HepG2 (cell line): ENCODE results near the gene SLC22A31. TPM values are rescaled to one million over a fixed set of nuclear protein-coding genes. Genes with fewer than 3 reads are reported as not detected.

Source experiments
- CCAR2 ChIP-seq: fragments of 200-400 bp; formaldehyde crosslinking; optimal IDR thresholded peaks from 2 replicates; pipeline ENCODE3; 2018; ENCODE audit warnings: low read depth, mild to moderate bottlenecking, low read length, moderate library complexity
- EED ChIP-seq: sonication (generic); formaldehyde crosslinking; IDR thresholded peaks from 2 replicates; pipeline ENCODE4 v1.5.0; 2020; ENCODE audit warnings: mild to moderate bottlenecking, missing genetic modification reagents
- FOSL1 ChIP-seq: sonication (generic); formaldehyde crosslinking; IDR thresholded peaks from 2 replicates; pipeline ENCODE4 v1.9.0; 2021; ENCODE audit warnings: missing genetic modification reagents, borderline replicate concordance
- GZF1 ChIP-seq: sonication (generic); formaldehyde crosslinking; IDR thresholded peaks from 2 replicates; pipeline ENCODE4 v1.5.1; 2020; ENCODE audit warnings: mild to moderate bottlenecking, missing genetic modification reagents
- KLF11 ChIP-seq: IDR thresholded peaks from 2 replicates; pipeline ENCODE4 v1.6.1; 2016; ENCODE audit warnings: missing compliant biosample characterization
- MAFK ChIP-seq, 2 experiments: IDR thresholded peaks in 1 of 2; conservative IDR thresholded peaks in 1 of 2; 2 replicates each; pipeline ENCODE4 v1.6.1; 2011; ENCODE audit warnings: improper control_type of control experiment in 2 of 2, low read length in 2 of 2
- MLLT10 ChIP-seq: sonication (generic); formaldehyde crosslinking; IDR thresholded peaks from 2 replicates; pipeline ENCODE4 v1.4.0; 2020; ENCODE audit warnings: missing genetic modification reagents
- SCMH1 ChIP-seq: sonication (generic); formaldehyde crosslinking; IDR thresholded peaks from 2 replicates; pipeline ENCODE4 v1.9.0; 2021; ENCODE audit warnings: missing genetic modification reagents, mild to moderate bottlenecking, borderline replicate concordance
- TSC22D2 ChIP-seq: sonication (generic); formaldehyde crosslinking; IDR thresholded peaks from 2 replicates; pipeline ENCODE4 v1.5.1; 2020; ENCODE audit warnings: missing genetic modification reagents, mild to moderate bottlenecking, borderline replicate concordance
- ZBTB3 ChIP-seq: sonication (generic); formaldehyde crosslinking; IDR thresholded peaks from 2 replicates; pipeline ENCODE4 v1.4.0; 2020; ENCODE audit warnings: low read depth, mild to moderate bottlenecking, moderate library complexity, missing genetic modification reagents, borderline replicate concordance
- ZBTB46 ChIP-seq: sonication (generic); formaldehyde crosslinking; IDR thresholded peaks from 2 replicates; pipeline ENCODE4 v1.4.0; 2020; ENCODE audit warnings: mild to moderate bottlenecking, missing genetic modification reagents, borderline replicate concordance
- ZFP41 ChIP-seq: sonication (generic); formaldehyde crosslinking; IDR thresholded peaks from 2 replicates; pipeline ENCODE4 v1.4.0; 2020; ENCODE audit warnings: mild to moderate bottlenecking, missing genetic modification reagents, borderline replicate concordance
- ZKSCAN1 ChIP-seq: fragments of 150-350 bp; IDR thresholded peaks from 2 replicates; pipeline ENCODE4 v1.6.1; 2014; ENCODE audit warnings: low read length
- ZMYM4 ChIP-seq: sonication (generic); formaldehyde crosslinking; IDR thresholded peaks from 2 replicates; pipeline ENCODE4 v1.8.1; 2023; ENCODE audit warnings: mild to moderate bottlenecking, missing genetic modification reagents
- ZNF225 ChIP-seq: sonication (generic); formaldehyde crosslinking; IDR thresholded peaks from 2 replicates; pipeline ENCODE4 v1.4.0; 2020; ENCODE audit warnings: mild to moderate bottlenecking, missing genetic modification reagents
- ZNF280B ChIP-seq: sonication (generic); formaldehyde crosslinking; IDR thresholded peaks from 2 replicates; pipeline ENCODE4 v1.5.0; 2020; ENCODE audit warnings: missing genetic modification reagents, mild to moderate bottlenecking, borderline replicate concordance
- ZNF333 ChIP-seq: sonication (generic); formaldehyde crosslinking; IDR thresholded peaks from 2 replicates; pipeline ENCODE4 v1.4.0; 2020; ENCODE audit warnings: mild to moderate bottlenecking, missing genetic modification reagents, borderline replicate concordance
- ZNF451 ChIP-seq: sonication (generic); formaldehyde crosslinking; IDR thresholded peaks from 2 replicates; pipeline ENCODE4 v1.5.0; 2020; ENCODE audit warnings: mild to moderate bottlenecking, missing genetic modification reagents
- polyA plus RNA-seq, 8 experiments: library from polyadenylated mRNA; depleted of rRNA in 3 of 8; stranded (reverse) in 7 of 8; unstranded in 1 of 8; fragments of >200 nt; fragmentation: Illumina TruSeq in 4 of 8; extraction: Trizol in 4 of 8; gene quantifications; 2 replicates each; pipeline versions ENCODE4 v1.2.1 to v1.2.3, GENCODE V29; 2011 to 2016; ENCODE audit warnings: low read depth in 4 of 8, missing spikeins in 1 of 8, mixed read lengths in 1 of 8; ENCODE audit not compliant: insufficient read depth in 1 of 8
- total RNA-seq, 5 experiments: library from RNA; depleted of rRNA; stranded (reverse); fragments of >200 nt; fragmentation: Illumina TruSeq; extraction: Trizol; gene quantifications; 2 replicates each; pipeline ENCODE4 v1.2.3, GENCODE V29; 2016; ENCODE audit warnings: low read depth in 1 of 5
- TF ChIP-seq, protein P1 (sequence below): sonication (generic); formaldehyde crosslinking; IDR thresholded peaks from 2 replicates; pipeline ENCODE4 v1.4.0; 2020; ENCODE audit warnings: missing genetic modification reagents
- TF ChIP-seq, protein P2 (sequence below): fragments of 450-650 bp; IDR thresholded peaks from 2 replicates; pipeline ENCODE4 v1.6.1; 2016

The SLC22A31 gene
- total and polyA plus RNA-seq, 2 of the 13 experiments (the other 11 are each of a cell fraction or from before 2014, with no cell fraction given), result 67.3 to 83.3 TPM

- TF ChIP-seq, protein P1, sequence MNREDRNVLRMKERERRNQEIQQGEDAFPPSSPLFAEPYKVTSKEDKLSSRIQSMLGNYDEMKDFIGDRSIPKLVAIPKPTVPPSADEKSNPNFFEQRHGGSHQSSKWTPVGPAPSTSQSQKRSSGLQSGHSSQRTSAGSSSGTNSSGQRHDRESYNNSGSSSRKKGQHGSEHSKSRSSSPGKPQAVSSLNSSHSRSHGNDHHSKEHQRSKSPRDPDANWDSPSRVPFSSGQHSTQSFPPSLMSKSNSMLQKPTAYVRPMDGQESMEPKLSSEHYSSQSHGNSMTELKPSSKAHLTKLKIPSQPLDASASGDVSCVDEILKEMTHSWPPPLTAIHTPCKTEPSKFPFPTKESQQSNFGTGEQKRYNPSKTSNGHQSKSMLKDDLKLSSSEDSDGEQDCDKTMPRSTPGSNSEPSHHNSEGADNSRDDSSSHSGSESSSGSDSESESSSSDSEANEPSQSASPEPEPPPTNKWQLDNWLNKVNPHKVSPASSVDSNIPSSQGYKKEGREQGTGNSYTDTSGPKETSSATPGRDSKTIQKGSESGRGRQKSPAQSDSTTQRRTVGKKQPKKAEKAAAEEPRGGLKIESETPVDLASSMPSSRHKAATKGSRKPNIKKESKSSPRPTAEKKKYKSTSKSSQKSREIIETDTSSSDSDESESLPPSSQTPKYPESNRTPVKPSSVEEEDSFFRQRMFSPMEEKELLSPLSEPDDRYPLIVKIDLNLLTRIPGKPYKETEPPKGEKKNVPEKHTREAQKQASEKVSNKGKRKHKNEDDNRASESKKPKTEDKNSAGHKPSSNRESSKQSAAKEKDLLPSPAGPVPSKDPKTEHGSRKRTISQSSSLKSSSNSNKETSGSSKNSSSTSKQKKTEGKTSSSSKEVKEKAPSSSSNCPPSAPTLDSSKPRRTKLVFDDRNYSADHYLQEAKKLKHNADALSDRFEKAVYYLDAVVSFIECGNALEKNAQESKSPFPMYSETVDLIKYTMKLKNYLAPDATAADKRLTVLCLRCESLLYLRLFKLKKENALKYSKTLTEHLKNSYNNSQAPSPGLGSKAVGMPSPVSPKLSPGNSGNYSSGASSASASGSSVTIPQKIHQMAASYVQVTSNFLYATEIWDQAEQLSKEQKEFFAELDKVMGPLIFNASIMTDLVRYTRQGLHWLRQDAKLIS (CRISPR knock-in tag), result no peak
- TF ChIP-seq CCAR2 (no peak), SCMH1 (CRISPR knock-in tag) (no peak), ZNF451 (CRISPR knock-in tag) (peak; percentile 79), EED (CRISPR knock-in tag) (no peak), ZNF333 (peak; percentile 76; the same call in 1 of the 2 replicates), MAFK (conservative IDR thresholded peaks at IDR 0.05 in 1 of 2, IDR thresholded peaks at IDR 0.05 in 1 of 2; ENCODE audit: low read length in 2 of 2) (no peak), ZNF280B (peak; percentile 86), ZKSCAN1 (no peak), KLF11 (CRISPR knock-in tag) (peak; percentile 27; the same call in 1 of the 2 replicates), TSC22D2 (CRISPR knock-in tag) (no peak), GZF1 (no peak), ZBTB3 (CRISPR knock-in tag) (no peak), ZBTB46 (CRISPR knock-in tag) (no peak), ZFP41 (CRISPR knock-in tag) (no peak), ZMYM4 (CRISPR knock-in tag) (no peak; the same call in 1 of the 2 replicates), MLLT10 (CRISPR knock-in tag) (no peak), FOSL1 (CRISPR knock-in tag) (no peak), ZNF225 (CRISPR knock-in tag) (peak; percentile 75; the same call in 1 of the 2 replicates)
- TF ChIP-seq, protein P2, sequence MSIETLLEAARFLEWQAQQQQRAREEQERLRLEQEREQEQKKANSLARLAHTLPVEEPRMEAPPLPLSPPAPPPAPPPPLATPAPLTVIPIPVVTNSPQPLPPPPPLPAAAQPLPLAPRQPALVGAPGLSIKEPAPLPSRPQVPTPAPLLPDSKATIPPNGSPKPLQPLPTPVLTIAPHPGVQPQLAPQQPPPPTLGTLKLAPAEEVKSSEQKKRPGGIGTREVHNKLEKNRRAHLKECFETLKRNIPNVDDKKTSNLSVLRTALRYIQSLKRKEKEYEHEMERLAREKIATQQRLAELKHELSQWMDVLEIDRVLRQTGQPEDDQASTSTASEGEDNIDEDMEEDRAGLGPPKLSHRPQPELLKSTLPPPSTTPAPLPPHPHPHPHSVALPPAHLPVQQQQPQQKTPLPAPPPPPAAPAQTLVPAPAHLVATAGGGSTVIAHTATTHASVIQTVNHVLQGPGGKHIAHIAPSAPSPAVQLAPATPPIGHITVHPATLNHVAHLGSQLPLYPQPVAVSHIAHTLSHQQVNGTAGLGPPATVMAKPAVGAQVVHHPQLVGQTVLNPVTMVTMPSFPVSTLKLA, result peak; percentile 16; the same call in 1 of the 2 replicates
Measured at GRCh38 chr16:89246903-89247733, 46.8 kb upstream of the SLC22A31 start (continued).
